GM04504 (cell line): Measurements from ENCODE around the gene ZNF554.
"Not testable (repeated sequence)": the region's sequence is repeated elsewhere in the genome, so short reads cannot be mapped to it uniquely, and the experiment has no call there.

Source experiments
- DNase-seq: peaks from one replicate; pipeline ENCODE4 v3.0.0-alpha.2; 2012; ENCODE audit warnings: low read depth

ZNF554 gene

GRCh38 chr19:2867025-2867991 is 47.6 kb downstream of the ZNF554 start, which contains the start of gene ZNF556:
TSS of gene ZNF556 (plus strand) at chr19:2867335. CDS start at chr19:2867422, 87 bp downstream.
- DNase-seq = peak; percentile 81

DNA sequence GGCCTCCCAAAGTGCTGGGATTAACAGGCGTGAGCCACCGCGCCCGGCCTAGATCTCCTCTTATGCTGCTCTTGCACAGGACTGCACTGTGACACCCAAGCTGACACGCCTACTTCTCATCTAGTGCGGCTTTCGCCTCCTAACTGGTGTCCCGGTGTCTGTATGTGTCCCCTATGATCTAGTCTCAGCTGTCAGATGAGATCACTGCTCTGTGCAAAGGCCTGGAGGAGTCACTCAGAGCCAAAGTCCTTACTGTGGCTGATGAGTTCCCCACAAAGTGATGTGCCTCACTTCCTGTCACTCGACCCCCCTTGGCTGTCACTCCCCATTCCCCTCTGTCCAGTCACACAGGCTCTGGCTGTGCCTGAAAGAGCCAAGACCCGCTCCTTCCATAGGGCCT is 50.0 kb downstream of the ZNF554 start:
- DNase-seq = no peak

- DNase-seq = not testable (repeated sequence)
These were observed 52.5 kb downstream of the ZNF554 start for GRCh38 chr19:2872175-2872574.

DNA sequence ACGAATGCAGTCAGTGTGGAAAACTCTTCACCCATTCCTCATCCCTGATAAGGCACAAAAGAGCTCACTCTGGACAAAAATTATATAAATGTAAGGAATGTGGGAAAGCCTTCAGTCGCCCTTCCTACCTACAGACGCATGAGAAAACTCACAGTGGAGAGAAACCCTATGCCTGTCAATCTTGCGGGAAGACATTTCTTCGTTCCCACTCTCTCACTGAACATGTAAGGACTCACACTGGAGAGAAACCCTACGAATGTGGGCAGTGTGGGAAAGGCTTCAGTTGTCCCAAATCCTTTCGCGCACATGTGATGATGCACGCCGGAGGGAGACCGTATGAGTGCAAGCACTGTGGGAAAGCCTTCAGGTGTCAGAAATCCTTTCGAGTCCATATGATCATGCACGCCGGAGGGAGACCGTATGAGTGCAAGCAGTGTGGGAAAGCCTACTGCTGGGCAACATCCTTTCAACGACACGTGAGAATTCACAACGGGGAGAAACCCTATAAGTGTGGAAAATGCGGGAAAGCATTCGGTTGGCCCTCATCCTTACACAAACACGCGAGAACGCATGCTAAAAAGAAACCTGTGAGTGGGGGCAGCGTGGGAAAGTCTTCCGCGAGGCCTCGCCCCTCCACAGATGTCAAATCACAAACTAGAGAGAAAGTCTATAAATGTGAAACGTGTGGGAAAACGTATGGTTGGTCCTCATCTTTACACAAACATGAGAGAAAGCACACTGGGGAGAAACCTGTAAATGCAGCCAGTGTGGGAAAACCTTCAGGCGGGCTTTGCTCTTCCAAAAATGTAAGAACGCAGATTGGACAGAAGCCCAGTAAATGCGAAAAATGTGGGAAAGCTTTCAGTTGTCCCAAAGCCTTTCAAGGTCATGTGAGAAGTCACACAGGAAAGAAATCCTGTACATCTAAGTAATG is 58.0 kb downstream of the ZNF554 start:
- DNase-seq = no peak

DNA sequence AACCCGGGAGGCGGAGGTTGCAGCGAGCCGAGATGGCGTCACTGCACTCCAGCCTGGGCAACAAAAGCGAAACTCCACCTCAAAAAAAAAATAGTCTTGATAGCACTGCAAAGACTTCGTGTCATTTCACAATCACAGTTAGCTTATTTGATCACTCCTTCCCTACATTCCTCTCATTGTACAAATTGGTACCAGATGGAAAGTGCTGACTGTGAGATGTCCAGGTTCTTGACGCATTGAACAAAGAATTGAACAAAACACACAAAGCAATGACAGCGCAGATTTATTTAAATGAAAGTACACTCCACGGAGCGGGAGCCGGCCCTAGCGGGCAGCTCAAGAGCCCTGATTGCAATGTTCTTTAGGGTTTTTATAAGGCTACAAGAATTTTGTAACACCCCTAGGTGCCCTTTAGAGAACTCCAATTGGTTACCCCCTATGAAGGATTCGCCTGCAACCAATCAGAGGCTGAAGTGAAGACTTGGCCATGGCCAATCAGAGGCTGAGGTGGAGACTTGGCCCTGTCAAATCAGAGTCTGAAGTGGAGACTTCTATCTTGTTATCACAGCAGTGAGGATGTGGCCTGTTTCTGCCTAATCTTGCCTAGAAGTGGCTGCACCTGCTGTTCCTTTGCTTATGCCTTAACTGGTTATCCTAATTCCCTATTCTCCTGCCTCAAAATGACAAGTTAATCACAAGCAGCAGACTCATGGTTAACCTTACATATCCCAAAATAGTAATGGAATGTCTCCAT is 64.2 kb downstream of the ZNF554 start:
- no peak for DNase-seq

DNA sequence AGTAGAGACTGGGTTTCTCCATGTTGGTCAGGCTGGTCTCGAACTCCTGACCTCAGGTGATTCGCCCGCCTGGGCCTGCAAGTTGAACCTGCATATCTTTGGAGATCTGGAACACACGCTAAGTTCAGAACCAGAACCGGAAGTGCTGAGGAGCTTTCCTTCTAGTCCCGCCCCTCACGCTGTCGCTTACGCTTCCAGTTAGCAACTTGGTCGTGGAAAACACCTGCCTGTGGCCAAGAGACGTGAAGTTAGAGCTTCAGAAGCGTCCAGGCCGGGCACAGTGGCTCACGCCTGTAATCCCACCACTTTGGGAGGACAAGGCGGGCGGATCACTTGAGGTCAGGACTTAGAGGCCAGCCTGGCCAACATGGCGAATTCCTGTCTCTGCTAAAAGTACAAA is 66.1 kb downstream of the ZNF554 start:
- no peak for DNase-seq
